ENCODE data around the gene GATAD2A.

GATAD2A gene

DNA sequence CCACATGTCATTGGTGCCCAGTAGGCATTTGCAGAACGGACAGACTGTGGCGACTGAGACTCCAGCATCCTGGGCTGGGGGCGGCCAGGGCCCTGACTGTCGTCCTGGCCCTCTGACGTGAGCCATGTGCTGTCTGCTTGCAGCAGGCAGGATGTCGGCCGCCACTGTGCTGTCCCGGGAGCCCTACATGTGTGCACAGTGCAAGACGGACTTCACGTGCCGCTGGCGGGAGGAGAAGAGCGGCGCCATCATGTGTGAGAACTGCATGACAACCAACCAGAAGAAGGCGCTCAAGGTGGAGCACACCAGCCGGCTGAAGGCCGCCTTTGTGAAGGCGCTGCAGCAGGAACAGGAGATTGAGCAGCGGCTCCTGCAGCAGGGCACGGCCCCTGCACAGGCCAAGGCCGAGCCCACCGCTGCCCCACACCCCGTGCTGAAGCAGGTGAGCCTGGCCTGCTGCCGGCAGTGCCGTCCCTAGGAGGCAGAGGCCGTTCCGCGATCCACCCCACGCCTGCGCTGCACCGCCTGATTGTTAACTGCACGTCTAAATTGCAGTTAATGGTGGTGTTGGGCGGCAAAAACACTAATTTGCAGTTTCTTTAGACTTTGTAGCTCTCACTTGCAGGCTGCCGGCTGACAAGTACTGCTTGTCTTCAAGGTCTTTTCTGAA lies 95.6 kb downstream of the GATAD2A start:
- no peaks in the 10 kb centered on the region for H3K9me3 ChIP-seq (ENCODE audit: insufficient read depth, low read length, severe bottlenecking)
- no peak overlapping the region for H3K9ac ChIP-seq (ENCODE audit: low read depth, low read length)
- no peak for ATAC-seq (ENCODE audit: insufficient read depth, low read depth)
- H3K27ac ChIP-seq (ENCODE audit: low read length), result no peak overlapping the region
- peaks cover 15% of the 10 kb centered on the region; the same call in 1 of the 2 replicates for H3K79me2 ChIP-seq (ENCODE audit: insufficient read depth, low read length)
- no peak overlapping the region for H3K4me2 ChIP-seq (ENCODE audit: insufficient read depth, low read length)
- H4K20me1 ChIP-seq (ENCODE audit: insufficient read depth, low read length), result peaks cover 62% of the 10 kb centered on the region
- no peak overlapping the region for H2AFZ ChIP-seq (ENCODE audit: low read depth, low read length)
- H3K36me3 ChIP-seq (ENCODE audit: insufficient read depth, low read length), result peaks cover 99% of the 10 kb centered on the region
- no peak for TF ChIP-seq EZH2 (IDR thresholded peaks at IDR 0.05; ENCODE audit: borderline replicate concordance, low read depth, low read length, severe bottlenecking)
- TF ChIP-seq, protein P1, sequence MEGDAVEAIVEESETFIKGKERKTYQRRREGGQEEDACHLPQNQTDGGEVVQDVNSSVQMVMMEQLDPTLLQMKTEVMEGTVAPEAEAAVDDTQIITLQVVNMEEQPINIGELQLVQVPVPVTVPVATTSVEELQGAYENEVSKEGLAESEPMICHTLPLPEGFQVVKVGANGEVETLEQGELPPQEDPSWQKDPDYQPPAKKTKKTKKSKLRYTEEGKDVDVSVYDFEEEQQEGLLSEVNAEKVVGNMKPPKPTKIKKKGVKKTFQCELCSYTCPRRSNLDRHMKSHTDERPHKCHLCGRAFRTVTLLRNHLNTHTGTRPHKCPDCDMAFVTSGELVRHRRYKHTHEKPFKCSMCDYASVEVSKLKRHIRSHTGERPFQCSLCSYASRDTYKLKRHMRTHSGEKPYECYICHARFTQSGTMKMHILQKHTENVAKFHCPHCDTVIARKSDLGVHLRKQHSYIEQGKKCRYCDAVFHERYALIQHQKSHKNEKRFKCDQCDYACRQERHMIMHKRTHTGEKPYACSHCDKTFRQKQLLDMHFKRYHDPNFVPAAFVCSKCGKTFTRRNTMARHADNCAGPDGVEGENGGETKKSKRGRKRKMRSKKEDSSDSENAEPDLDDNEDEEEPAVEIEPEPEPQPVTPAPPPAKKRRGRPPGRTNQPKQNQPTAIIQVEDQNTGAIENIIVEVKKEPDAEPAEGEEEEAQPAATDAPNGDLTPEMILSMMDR (IDR thresholded peaks at IDR 0.05; ENCODE audit: borderline replicate concordance, extremely low read depth, low read length, poor library complexity, severe bottlenecking), result no peak
- DNase-seq, result no peak
- H3K27me3 ChIP-seq (ENCODE audit: insufficient read depth, low read length, poor library complexity), result no peaks in the 10 kb centered on the region
- H3K4me1 ChIP-seq (ENCODE audit: insufficient read depth, low read length), result no peaks in the 10 kb centered on the region
- H3K4me3 ChIP-seq (ENCODE audit: low read depth in 1 of 2, low read length in 2 of 2), result no peak overlapping the region

DNA sequence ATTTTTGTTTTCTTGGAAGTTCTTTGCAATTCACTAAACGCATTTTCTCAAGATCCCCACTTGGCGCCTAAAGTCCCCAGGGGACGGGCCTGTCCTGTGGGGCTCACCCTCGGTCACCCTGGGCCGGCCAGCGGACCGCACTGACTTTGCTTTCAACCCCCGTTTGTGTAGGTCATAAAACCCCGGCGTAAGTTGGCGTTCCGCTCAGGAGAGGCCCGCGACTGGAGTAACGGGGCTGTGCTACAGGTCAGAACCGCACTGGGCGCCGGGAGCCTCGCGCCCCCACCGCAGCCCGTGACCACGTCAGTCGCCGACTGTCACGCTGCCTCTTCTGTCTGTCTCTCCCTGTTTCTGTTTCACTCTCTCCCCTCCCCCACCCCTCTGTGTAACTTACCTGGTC lies 96.3 kb downstream of the GATAD2A start:
- Histone ChIP-seq H3K9ac (ENCODE audit: low read depth, low read length) (no peak overlapping the region), H3K27ac (ENCODE audit: low read length) (no peak overlapping the region), H3K79me2 (ENCODE audit: insufficient read depth, low read length) (peaks cover 12% of the 10 kb centered on the region; the same call in 1 of the 2 replicates), H3K4me1 (ENCODE audit: insufficient read depth, low read length) (no peaks in the 10 kb centered on the region), H3K4me2 (ENCODE audit: insufficient read depth, low read length) (no peak overlapping the region), H4K20me1 (ENCODE audit: insufficient read depth, low read length) (peaks cover 55% of the 10 kb centered on the region), H3K27me3 (ENCODE audit: insufficient read depth, low read length, poor library complexity) (no peaks in the 10 kb centered on the region), H3K9me3 (ENCODE audit: insufficient read depth, low read length, severe bottlenecking) (no peaks in the 10 kb centered on the region), H2AFZ (ENCODE audit: low read depth, low read length) (no peak overlapping the region), H3K36me3 (ENCODE audit: insufficient read depth, low read length) (peaks cover 99% of the 10 kb centered on the region), H3K4me3 (ENCODE audit: low read depth in 1 of 2, low read length in 2 of 2) (no peak overlapping the region)
- DNase-seq, result no peak
- no peak for ATAC-seq (ENCODE audit: insufficient read depth, low read depth)
- TF ChIP-seq EZH2 (IDR thresholded peaks at IDR 0.05; ENCODE audit: borderline replicate concordance, low read depth, low read length, severe bottlenecking), result no peak
- TF ChIP-seq, protein P1 (IDR thresholded peaks at IDR 0.05; ENCODE audit: borderline replicate concordance, extremely low read depth, low read length, poor library complexity, severe bottlenecking), result no peak

DNA sequence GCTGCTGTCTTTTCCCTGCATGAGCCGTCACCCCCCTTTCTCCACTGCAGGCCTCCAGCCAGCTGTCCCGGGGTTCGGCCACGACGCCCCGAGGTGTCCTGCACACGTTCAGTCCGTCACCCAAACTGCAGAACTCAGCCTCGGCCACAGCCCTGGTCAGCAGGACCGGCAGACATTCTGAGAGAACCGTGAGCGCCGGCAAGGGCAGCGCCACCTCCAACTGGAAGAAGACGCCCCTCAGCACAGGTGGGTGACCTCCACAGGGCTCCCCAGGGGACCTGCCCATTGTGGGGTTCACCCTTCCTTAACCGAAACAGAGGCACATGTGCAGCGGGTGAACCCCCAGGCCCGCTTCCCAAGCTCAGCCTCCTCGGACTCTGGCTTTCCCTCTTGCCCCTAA lies 96.8 kb downstream of the GATAD2A start:
- Histone ChIP-seq H3K4me3 (ENCODE audit: low read depth in 1 of 2, low read length in 2 of 2) (no peak overlapping the region), H3K4me1 (ENCODE audit: insufficient read depth, low read length) (no peaks in the 10 kb centered on the region), H4K20me1 (ENCODE audit: insufficient read depth, low read length) (peaks cover 52% of the 10 kb centered on the region), H3K27ac (ENCODE audit: low read length) (no peak overlapping the region), H3K79me2 (ENCODE audit: insufficient read depth, low read length) (peaks cover 12% of the 10 kb centered on the region; the same call in 1 of the 2 replicates), H2AFZ (ENCODE audit: low read depth, low read length) (no peak overlapping the region), H3K9ac (ENCODE audit: low read depth, low read length) (no peak overlapping the region), H3K27me3 (ENCODE audit: insufficient read depth, low read length, poor library complexity) (no peaks in the 10 kb centered on the region), H3K36me3 (ENCODE audit: insufficient read depth, low read length) (peaks cover 99% of the 10 kb centered on the region), H3K4me2 (ENCODE audit: insufficient read depth, low read length) (no peak overlapping the region), H3K9me3 (ENCODE audit: insufficient read depth, low read length, severe bottlenecking) (no peaks in the 10 kb centered on the region)
- no peak for DNase-seq
- ATAC-seq (ENCODE audit: insufficient read depth, low read depth), result no peak
- TF ChIP-seq, protein P1 (IDR thresholded peaks at IDR 0.05; ENCODE audit: borderline replicate concordance, extremely low read depth, low read length, poor library complexity, severe bottlenecking), result no peak
- no peak for TF ChIP-seq EZH2 (IDR thresholded peaks at IDR 0.05; ENCODE audit: borderline replicate concordance, low read depth, low read length, severe bottlenecking)

All from DND-41 (cell line).